ENCODE data around the gene MYLK4.
A peak's percentile ranks its signal among the peaks of the same experiment; 100 is the strongest.

The MYLK4 gene

DNA sequence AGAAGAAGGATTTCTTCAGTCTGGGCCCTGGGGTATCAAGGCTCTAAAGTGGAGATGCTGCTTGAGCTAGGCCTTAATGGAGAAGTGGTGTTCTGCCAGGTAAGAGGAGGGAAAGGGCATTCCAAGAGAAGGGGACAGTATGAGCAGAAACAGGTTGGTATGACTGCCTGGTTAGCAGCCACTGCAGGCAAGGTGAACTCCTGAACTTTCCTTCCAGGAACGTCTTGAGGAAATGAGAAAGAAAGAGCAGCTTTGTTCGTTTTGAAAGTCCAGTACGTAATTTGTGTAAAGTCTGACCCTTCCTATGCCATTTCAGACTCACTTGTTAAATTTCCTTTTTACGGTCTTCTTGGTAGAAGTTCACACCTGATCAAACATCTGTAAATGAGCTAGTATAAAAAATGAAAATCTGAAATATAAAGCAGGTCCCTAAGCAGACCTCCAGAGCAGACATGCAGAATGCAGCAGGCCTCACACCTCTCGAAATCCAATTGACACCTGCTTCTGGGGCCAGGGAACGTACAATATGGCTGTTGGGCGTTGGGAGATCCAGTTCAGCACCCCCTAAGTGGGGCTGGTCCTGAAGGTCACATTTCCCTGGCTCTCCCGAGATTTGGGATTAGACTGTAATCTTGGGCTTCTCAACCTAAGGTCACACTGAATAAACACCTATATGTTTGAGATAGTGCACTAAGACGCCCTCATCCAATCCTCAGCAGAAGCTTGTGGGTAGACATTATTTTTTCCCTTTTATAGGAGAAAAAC, 33.6 kb downstream of the MYLK4 start:
- in situ Hi-C loops (cut with MboI; ENCODE audit: low pct_unique_long_range_greater_than_20kb, low sequenced_read_pairs): no loop called here
- no peak for DNase-seq

DNA sequence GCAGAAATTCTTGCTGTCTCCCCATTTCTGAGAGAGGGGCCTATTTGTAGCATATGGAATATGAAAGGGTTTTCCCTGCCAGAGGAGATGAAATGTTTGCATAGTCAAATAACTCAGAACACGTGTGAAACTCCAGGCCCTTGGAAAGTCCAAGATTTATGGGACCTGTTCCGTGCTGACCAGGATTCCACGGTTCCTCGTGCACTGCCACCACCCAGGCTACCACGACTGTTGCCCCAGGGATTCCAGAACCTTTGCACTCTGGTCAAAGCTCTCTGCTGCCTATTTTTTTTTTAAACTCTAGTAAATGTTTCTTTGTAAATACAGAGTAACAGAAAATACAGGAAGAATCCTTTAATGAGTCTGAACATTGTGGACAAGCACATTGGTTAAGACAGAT, 35.0 kb downstream of the MYLK4 start:
- in situ Hi-C loops (cut with MboI; ENCODE audit: low pct_unique_long_range_greater_than_20kb, low sequenced_read_pairs): no loop called here
- DNase-seq: no peak

GRCh38 chr6:2714111-2714895, 36.4 kb downstream of the MYLK4 start:
- in situ Hi-C loops (cut with MboI; ENCODE audit: low pct_unique_long_range_greater_than_20kb, low sequenced_read_pairs): no loop called here
- no peak for DNase-seq

DNA sequence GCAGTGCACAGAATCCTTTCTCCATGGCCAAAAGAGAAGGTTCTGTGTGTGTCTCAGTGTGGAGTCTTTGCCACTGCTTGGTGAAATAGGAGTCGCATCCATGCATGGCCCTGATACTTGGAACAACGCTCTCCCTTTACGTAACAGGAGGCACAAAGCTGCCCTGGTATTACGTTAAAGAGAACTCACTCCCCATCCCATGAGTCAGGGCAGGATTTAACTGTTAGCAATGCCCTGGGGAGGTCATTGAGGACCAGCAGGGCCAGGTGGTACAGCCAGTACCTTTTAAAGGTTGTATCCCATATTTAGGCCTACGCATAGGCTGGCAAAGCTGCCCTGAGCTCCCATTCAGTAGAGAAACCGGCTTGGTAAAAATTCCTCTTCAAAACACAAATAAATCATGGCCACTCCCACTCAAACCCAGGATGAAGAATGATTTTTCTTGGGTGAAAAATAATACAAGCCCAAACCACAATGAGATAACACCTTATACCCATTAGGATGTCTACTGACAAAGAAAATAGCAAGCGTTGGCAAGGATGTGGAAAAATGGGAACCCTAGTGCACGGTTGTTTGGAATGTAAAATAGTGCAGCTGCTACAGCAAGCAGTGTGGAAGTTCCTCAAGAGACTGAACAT, 37.1 kb downstream of the MYLK4 start:
- in situ Hi-C loops (cut with MboI; ENCODE audit: low pct_unique_long_range_greater_than_20kb, low sequenced_read_pairs): no loop called here

GRCh38 chr6:2712102-2712501, 38.6 kb downstream of the MYLK4 start:
- in situ Hi-C loops (cut with MboI; ENCODE audit: low pct_unique_long_range_greater_than_20kb, low sequenced_read_pairs): no loop called here
- DNase-seq: no peak

More for the DNA sequence above, 37.1 kb downstream of the MYLK4 start:
- DNase-seq: no peak

DNA sequence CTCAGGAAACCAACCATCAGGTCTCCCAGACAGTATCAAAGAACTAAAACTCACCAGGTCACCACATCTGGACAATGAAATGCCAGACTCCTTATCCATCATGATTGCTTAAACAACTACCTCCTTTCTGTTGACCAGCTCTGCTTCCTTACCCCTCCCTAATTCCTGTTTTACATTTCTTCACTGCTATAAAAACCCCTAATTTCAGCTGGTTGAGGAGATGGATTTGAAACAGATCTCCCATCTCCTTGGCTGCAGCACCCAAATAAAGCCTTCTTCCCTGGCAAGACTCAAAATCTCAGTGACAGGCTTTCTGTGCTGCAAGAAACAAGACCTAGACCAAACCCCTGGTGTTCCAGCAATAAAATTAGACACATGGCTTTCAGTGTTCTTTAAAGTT, 40.3 kb downstream of the MYLK4 start:
- in situ Hi-C loops (cut with MboI; ENCODE audit: low pct_unique_long_range_greater_than_20kb, low sequenced_read_pairs): no loop called here
- no peak for DNase-seq

- in situ Hi-C loops (cut with MboI; ENCODE audit: low pct_unique_long_range_greater_than_20kb, low sequenced_read_pairs): no loop called here
- no peak for DNase-seq
Measured at GRCh38 chr6:2708456-2708855, 42.3 kb downstream of the MYLK4 start.

- in situ Hi-C loops (cut with MboI; ENCODE audit: low pct_unique_long_range_greater_than_20kb, low sequenced_read_pairs): no loop called here
Measured at GRCh38 chr6:2706558-2706957, 44.2 kb downstream of the MYLK4 start.

DNA sequence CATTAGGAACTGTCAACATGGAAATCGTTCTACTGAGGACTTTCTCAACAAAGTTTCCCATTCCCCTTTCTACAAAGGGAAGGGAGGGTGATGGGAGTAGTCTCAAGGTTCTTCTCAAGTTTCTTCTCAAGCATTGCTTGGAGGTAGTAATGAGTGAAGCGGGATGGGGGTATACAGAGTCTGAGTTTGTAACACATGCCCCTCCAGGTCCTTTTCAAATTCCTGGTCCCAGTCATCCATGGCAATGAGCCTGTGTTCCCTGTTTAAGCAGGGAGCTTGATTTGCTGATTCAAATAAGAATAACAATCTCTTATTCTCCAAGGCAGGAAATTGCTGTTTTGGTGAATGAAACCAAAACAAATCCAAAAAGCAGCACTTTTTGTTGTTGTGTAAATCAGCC, 45.5 kb downstream of the MYLK4 start:
- in situ Hi-C loops (cut with MboI; ENCODE audit: low pct_unique_long_range_greater_than_20kb, low sequenced_read_pairs): no loop called here

More at GRCh38 chr6:2706558-2706957, 44.2 kb downstream of the MYLK4 start:
- DNase-seq: no peak

DNA sequence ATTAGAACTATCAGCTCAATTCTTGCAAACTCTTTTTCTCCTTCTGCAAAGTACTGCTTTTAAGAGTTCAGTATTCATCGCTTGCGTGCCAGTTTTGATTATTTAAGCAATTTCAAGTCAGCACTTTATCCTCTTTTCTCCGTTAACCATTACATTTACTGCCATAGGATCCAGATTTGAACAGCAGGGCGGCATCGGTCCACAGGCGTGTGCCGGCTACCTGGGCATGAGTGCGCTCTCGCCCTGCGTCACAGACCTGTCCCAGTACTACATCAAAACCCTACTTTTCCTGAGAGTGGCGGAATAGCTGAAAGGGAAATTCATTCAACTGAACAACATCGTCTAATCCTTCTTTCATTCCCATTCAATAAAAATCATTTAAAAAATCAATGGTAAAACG, 53.4 kb downstream of the MYLK4 start:
- no peak for DNase-seq
- in situ Hi-C loops (cut with MboI; ENCODE audit: low pct_unique_long_range_greater_than_20kb, low sequenced_read_pairs): no loop called here

More for the DNA sequence above, 45.5 kb downstream of the MYLK4 start:
- no peak for DNase-seq

DNA sequence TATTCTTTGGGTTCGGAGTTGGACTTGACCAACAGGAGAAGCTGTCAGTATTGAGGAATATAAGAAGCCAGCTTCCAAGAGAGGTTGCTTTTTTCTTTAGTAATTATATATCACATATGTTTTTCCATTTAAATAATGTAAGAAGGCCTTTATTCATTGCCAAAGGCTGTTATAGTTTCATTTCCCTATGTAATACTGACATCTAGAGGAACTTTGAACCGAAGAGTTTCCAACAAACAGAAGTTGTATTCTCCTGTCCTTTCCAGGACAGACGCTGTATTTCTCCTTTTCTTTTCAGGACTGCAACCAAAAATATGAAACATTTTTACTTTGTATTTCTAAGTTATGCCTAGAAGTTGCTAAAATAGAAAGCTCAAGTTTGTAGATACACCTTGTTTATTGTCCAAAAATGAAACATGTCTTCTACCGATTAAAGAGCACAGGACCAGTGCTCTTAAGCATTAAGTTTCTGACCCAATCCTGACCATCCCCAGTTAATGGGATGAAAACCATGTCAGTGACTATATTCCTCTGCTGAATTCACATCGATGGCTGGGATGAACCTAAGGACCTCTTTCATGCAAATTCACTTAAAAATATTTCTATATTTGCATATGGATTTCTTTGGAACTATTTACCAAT, 55.1 kb downstream of the MYLK4 start:
- in situ Hi-C loops (cut with MboI; ENCODE audit: low pct_unique_long_range_greater_than_20kb, low sequenced_read_pairs): no loop called here
- peak; percentile 40 for DNase-seq

DNA sequence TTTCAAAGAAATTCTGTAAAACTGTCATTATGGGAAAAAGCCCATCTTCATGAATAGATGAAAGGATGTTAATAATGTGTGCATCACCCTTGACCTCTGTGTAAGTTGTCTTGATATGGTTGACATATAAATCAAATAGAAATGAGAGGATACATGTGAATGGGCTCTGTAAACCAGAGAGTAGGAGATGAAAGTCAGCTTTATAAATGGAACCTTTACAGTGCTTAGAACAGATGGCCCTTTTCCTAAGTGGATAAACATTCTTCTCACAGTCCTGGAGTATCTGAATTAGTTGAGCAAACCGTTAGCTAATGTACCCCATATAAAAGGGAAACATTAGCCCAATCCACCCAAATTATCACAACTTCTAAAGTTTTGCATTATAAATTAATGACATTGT, 57.5 kb downstream of the MYLK4 start:
- in situ Hi-C loops (cut with MboI; ENCODE audit: low pct_unique_long_range_greater_than_20kb, low sequenced_read_pairs): no loop called here
- DNase-seq: no peak

GRCh38 chr6:2688401-2689064, 62.2 kb downstream of the MYLK4 start:
- in situ Hi-C loops (cut with MboI; ENCODE audit: low pct_unique_long_range_greater_than_20kb, low sequenced_read_pairs): no loop called here
- no peak for DNase-seq

- in situ Hi-C loops (cut with MboI; ENCODE audit: low pct_unique_long_range_greater_than_20kb, low sequenced_read_pairs): no loop called here
- no peak for DNase-seq
Measured at GRCh38 chr6:2687456-2687855, 63.3 kb downstream of the MYLK4 start.

DNA sequence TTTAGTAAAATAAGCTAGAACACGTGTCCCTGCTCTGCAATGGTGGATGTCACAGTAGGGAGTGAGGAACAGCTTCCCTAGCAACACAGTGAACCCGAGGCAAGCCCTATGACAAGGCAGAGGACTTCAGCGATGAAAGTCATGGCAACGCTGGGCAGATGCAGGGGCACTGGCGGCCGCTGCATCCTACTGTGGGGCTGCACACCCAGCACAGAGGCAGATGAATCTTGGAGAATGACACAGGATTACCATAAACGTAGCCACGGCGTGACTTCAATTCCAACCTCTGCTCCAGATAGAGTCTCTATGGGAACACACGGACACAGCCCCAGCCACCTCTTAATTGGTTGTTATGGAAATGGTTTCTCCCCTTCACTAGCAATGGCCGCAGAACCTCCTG, 64.2 kb downstream of the MYLK4 start:
- in situ Hi-C loops (cut with MboI; ENCODE audit: low pct_unique_long_range_greater_than_20kb, low sequenced_read_pairs): no loop called here
- no peak for DNase-seq

DNA sequence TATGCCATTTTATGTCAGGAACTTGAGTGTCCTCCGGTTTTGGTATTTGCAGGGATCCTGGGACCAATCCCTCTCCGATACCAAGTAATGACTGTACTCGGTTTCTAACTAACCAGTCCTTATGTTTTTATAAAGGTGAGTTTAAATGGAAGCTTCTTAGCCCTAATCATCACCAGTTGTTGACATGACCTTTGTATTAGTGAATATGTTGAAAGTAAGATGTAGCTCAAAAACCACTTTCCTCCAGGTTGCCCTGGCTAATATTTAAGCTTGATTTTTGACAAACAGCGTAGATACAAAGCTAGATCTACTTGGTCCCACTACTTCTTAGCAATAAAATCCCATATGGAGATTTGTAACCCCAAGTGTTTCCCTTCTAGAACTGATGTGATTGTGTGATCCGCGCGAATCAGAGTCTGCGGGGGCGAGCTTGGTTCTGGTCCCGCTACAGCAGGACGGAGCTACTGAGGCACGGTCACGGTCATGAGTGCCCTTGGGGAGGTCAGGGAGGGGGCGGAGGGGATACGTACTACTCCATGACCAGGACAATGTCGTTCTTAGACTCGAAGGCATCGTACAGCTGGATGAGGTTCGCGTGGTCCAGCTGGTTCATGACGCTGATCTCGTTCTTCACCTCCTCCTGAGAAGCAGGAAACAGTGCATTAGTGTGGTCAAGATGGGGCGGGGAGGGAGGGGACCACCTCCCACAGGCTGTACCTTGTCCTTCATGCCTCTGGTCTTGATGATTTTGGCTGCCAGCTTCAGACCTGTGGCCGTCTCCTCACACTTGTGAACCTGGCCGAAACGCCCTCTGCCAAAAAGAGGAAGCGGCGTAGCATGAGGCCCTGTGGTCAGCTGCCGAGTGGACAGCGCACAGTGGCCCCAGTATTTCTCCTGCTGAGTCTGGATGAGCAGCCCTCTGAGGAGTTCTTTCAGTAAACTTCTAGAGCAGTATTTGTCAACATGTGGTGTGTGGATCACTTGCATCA, 65.7 kb downstream of the MYLK4 start:
- in situ Hi-C loops (cut with MboI; ENCODE audit: low pct_unique_long_range_greater_than_20kb, low sequenced_read_pairs): no loop called here
- no peak for DNase-seq

DNA sequence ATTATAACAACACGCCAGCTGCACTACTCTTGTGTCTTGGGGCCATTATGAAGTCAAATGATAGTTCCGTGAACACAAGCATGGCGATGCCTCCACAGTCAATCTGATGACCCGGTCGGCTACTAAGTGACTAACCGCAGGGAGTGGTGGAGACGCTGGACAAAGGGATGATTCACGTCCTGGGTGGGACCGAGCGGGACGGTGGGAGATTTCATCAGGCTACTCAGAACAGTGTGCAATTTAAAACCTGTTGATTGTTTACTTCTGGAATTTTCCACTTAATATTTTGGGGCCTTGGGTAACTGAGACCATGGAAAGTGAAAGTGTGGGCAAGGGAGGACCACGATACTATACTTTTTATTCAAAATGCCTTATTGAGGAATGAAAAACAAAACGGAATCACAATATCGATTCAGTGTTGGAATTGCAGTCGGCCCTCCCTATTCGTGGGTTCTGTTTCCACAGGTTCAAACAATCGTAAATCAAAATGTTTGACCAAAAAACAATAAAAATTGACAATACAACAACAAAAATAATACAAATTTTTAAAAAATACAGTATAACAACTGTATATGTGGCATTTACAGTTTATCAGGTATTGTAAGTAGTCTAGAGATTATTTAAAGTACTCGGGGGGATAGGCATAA, 66.5 kb downstream of the MYLK4 start:
- in situ Hi-C loops (cut with MboI; ENCODE audit: low pct_unique_long_range_greater_than_20kb, low sequenced_read_pairs): no loop called here
- DNase-seq: no peak
